ENCODE data around the gene INCENP. TPM values are rescaled to one million over a fixed set of nuclear protein-coding genes. Genes with fewer than 3 reads are reported as not detected.

Gene INCENP
- total and polyA plus RNA-seq, 2 donors (not counting 1 experiment from before 2014, with no cell fraction given): 8.9 to 37.8 TPM

- no peaks in the 10 kb centered on the region for H3K79me2 ChIP-seq (ENCODE audit: control insufficient read depth, insufficient read depth, low read length)
- Mint-ChIP-seq H3K27me3 (peaks cover 49% of the 10 kb centered on the region), H3K4me1 (no peaks in the 10 kb centered on the region), H3K9me3 (ENCODE audit: insufficient read depth) (no peaks in the 10 kb centered on the region), H3K4me3 (no peak overlapping the region), H3K27ac (no peak overlapping the region)
- no peaks in the 10 kb centered on the region for H4K20me1 ChIP-seq (ENCODE audit: control insufficient read depth, insufficient read depth, low read length, poor library complexity, severe bottlenecking)
- no CpG with 5 or more reads among the region's 3 CpGs for WGBS (ENCODE audit: insufficient coverage)
- no peak overlapping the region for H2AFZ ChIP-seq (ENCODE audit: insufficient read depth, low read depth, low read length, poor library complexity, severe bottlenecking)
- no peak overlapping the region for H3K4me3 ChIP-seq (ENCODE audit: control extremely low read depth in 1 of 5, extremely low read depth in 1 of 5, insufficient read depth in 1 of 5, low read depth in 2 of 5, low read length in 4 of 5)
- H3K27ac ChIP-seq (ENCODE audit: low read length in 2 of 2): no peak overlapping the region
- ChIA-PET POLR2A (no interaction called here), CTCF (no interaction called here)
- no peak overlapping the region for H3K9ac ChIP-seq (ENCODE audit: low read length)
- no peak for ATAC-seq (ENCODE audit: low read depth)
- peaks cover 0 to 10% (median 1%) of the 10 kb centered on the region in 4 experiments for H3K27me3 ChIP-seq (replicated peaks in 1 of 4; ENCODE audit: control extremely low read depth in 1 of 4, control insufficient read depth in 3 of 4, insufficient read depth in 4 of 4, low read length in 3 of 4)
- no peaks in the 10 kb centered on the region for H3K4me1 ChIP-seq (ENCODE audit: control insufficient read depth in 2 of 2, insufficient read depth in 2 of 2, low read length in 2 of 2)
- no peaks in the 10 kb centered on the region for H3K36me3 ChIP-seq (replicated peaks in 1 of 2; ENCODE audit: control extremely low read depth in 1 of 2, control insufficient read depth in 1 of 2, extremely low read depth in 1 of 2, insufficient read depth in 2 of 2, low read length in 1 of 2)
- no peak for TF ChIP-seq EZH2 (IDR thresholded peaks at IDR 0.05; ENCODE audit: borderline replicate concordance, insufficient read depth, low read depth, low read length, poor library complexity, severe bottlenecking)
- no peak for TF ChIP-seq CTCF (IDR thresholded peaks at IDR 0.05)
- no peak overlapping the region for H3K4me2 ChIP-seq (replicated peaks; ENCODE audit: low read depth, low read length, poor library complexity, severe bottlenecking)
- no peaks in the 10 kb centered on the region for H3K9me3 ChIP-seq (ENCODE audit: control extremely low read depth in 1 of 3, control insufficient read depth in 2 of 3, insufficient read depth in 1 of 3, low read length in 2 of 3)
- intact Hi-C loops (cut with micrococcal nuclease): no loop called here
- no peak for DNase-seq
These were observed 53.0 kb downstream of the INCENP start for GRCh38 chr11:62176766-62177165.

GRCh38 chr11:62179995-62180394 lies 56.2 kb downstream of the INCENP start:
- CTCF ChIA-PET: no interaction called here

More at GRCh38 chr11:62179995-62180394, 56.2 kb downstream of the INCENP start:
- H3K4me3 Mint-ChIP-seq: no peak overlapping the region
- H3K27me3 ChIP-seq (replicated peaks in 1 of 4; ENCODE audit: control extremely low read depth in 1 of 4, control insufficient read depth in 3 of 4, insufficient read depth in 4 of 4, low read length in 3 of 4): peaks cover 0 to 6% (median 4%) of the 10 kb centered on the region in 4 experiments
- ATAC-seq (ENCODE audit: low read depth) (no peak), DNase-seq (no peak)
- peaks cover 0 to 4% (median 1%) of the 10 kb centered on the region in 3 donors for H3K9me3 ChIP-seq (ENCODE audit: control extremely low read depth in 1 of 3, control insufficient read depth in 2 of 3, insufficient read depth in 1 of 3, low read length in 2 of 3)
- no peaks in the 10 kb centered on the region for H3K4me1 ChIP-seq (ENCODE audit: control insufficient read depth in 2 of 2, insufficient read depth in 2 of 2, low read length in 2 of 2)
- H3K27ac Mint-ChIP-seq: no peak overlapping the region
- H3K27ac ChIP-seq (ENCODE audit: low read length in 2 of 2): no peak overlapping the region
- no peak overlapping the region for H3K9ac ChIP-seq (ENCODE audit: low read length)
- H3K4me1 Mint-ChIP-seq: no peaks in the 10 kb centered on the region
- H3K4me3 ChIP-seq (ENCODE audit: control extremely low read depth in 1 of 5, extremely low read depth in 1 of 5, insufficient read depth in 1 of 5, low read depth in 2 of 5, low read length in 4 of 5): no peak overlapping the region
- TF ChIP-seq CTCF (IDR thresholded peaks at IDR 0.05) (no peak), EZH2 (IDR thresholded peaks at IDR 0.05; ENCODE audit: borderline replicate concordance, insufficient read depth, low read depth, low read length, poor library complexity, severe bottlenecking) (no peak)
- H4K20me1 ChIP-seq (ENCODE audit: control insufficient read depth, insufficient read depth, low read length, poor library complexity, severe bottlenecking): no peaks in the 10 kb centered on the region
- H3K27me3 Mint-ChIP-seq: peaks cover 43% of the 10 kb centered on the region
- H3K36me3 ChIP-seq (replicated peaks in 1 of 2; ENCODE audit: control extremely low read depth in 1 of 2, control insufficient read depth in 1 of 2, extremely low read depth in 1 of 2, insufficient read depth in 2 of 2, low read length in 1 of 2): no peaks in the 10 kb centered on the region
- H3K79me2 ChIP-seq (ENCODE audit: control insufficient read depth, insufficient read depth, low read length): no peaks in the 10 kb centered on the region
- H2AFZ ChIP-seq (ENCODE audit: insufficient read depth, low read depth, low read length, poor library complexity, severe bottlenecking): no peak overlapping the region
- 85% methylated on average over 3 of the region's 5 CpGs for WGBS (ENCODE audit: insufficient coverage)
- POLR2A ChIA-PET: no interaction called here
- H3K9me3 Mint-ChIP-seq (ENCODE audit: insufficient read depth): no peaks in the 10 kb centered on the region
- intact Hi-C loops (cut with micrococcal nuclease): no loop called here
- no peak overlapping the region for H3K4me2 ChIP-seq (replicated peaks; ENCODE audit: low read depth, low read length, poor library complexity, severe bottlenecking)

Data from B cell (primary cell).